ENCODE results near the gene TSSC4. TPM values are rescaled to one million over a fixed set of nuclear protein-coding genes. Genes with fewer than 3 reads are reported as not detected.

TSSC4 gene
- total and polyA plus RNA-seq, 2 of the 13 experiments (the other 11 are each of a cell fraction or from before 2014, with no cell fraction given), result 16.2 to 58.6 TPM

- intact Hi-C loops (cut with micrococcal nuclease; ENCODE audit: unreplicated experiment) (no loop called here), in situ Hi-C loops (cut with HindIII; ENCODE audit: extremely low pct_ligation_motif_present, low pct_unique_long_range_greater_than_20kb) (no loop called here)
- Histone ChIP-seq H3K79me2 (ENCODE audit: insufficient read depth, low read length) (no peaks in the 10 kb centered on the region), H3K27ac (ENCODE audit: extremely low read length, insufficient read depth, low read length) (no peak overlapping the region), H3K9me3 (ENCODE audit: low read length) (no peaks in the 10 kb centered on the region), H3K36me3 (replicated peaks in 1 of 2; ENCODE audit: control insufficient read depth in 1 of 2, insufficient read depth in 2 of 2, low read length in 2 of 2) (no peaks in the 10 kb centered on the region), H3K4me2 (ENCODE audit: low read depth, low read length) (no peak overlapping the region), H3K4me1 (ENCODE audit: insufficient read depth, low read length) (no peaks in the 10 kb centered on the region), H3K4me3 (replicated peaks in 1 of 3; ENCODE audit: insufficient read depth in 1 of 3, low read depth in 2 of 3, low read length in 3 of 3) (no peak overlapping the region), H2AFZ (ENCODE audit: low read length) (no peak overlapping the region), H3K9ac (ENCODE audit: insufficient read depth, low read depth, low read length) (no peak overlapping the region), H4K20me1 (ENCODE audit: insufficient read depth, low read length) (no peaks in the 10 kb centered on the region), H3K27me3 (ENCODE audit: control insufficient read depth in 1 of 2, insufficient read depth in 2 of 2, low read length in 2 of 2) (peaks cover 16 to 56% of the 10 kb centered on the region in 2 experiments; a peak in 4 of 5 replicates)
- CTCF ChIA-PET (ENCODE audit: low intra/inter-chr PET ratio, low total read pairs), result no interaction called here
- DNase-seq (ENCODE audit: low spot score) (no peak), FAIRE-seq (no peak), ATAC-seq (no peak)
- BruUV-seq (replicated peaks), result no TSS peak
- WGBS (ENCODE audit: low lambda C conversion rate), result 0% methylated on average over 4 of the region's 8 CpGs
- POLR2A ChIA-PET, result no interaction called here
- no peak for TF ChIP-seq TEAD2 (CRISPR knock-in tag; IDR thresholded peaks at IDR 0.05)
- no peak for TF ChIP-seq ZNF230 (CRISPR knock-in tag; IDR thresholded peaks at IDR 0.05)
- TF ChIP-seq KLF13 (CRISPR knock-in tag; IDR thresholded peaks at IDR 0.05), result no peak
- no peak for TF ChIP-seq ZNF414 (CRISPR knock-in tag; IDR thresholded peaks at IDR 0.05)
- TF ChIP-seq HDAC6 (IDR thresholded peaks at IDR 0.05; ENCODE audit: low read depth, low read length), result no peak
- no peak for TF ChIP-seq ZNF282 (IDR thresholded peaks at IDR 0.05; ENCODE audit: partially characterized antibody)
- TF ChIP-seq NPAS2 (CRISPR knock-in tag; IDR thresholded peaks at IDR 0.05; ENCODE audit: borderline replicate concordance), result no peak
- TF ChIP-seq ZFY (CRISPR knock-in tag; IDR thresholded peaks at IDR 0.05), result no peak
- TF ChIP-seq GPN1 (CRISPR knock-in tag; IDR thresholded peaks at IDR 0.05; ENCODE audit: borderline replicate concordance), result no peak
- no peak for TF ChIP-seq PREB (CRISPR knock-in tag; IDR thresholded peaks at IDR 0.05)
- no peak for TF ChIP-seq TRIM22 (IDR thresholded peaks at IDR 0.05)
- no peak for TF ChIP-seq ZNF567 (CRISPR knock-in tag; IDR thresholded peaks at IDR 0.05; ENCODE audit: borderline replicate concordance)
- TF ChIP-seq RAD51 (IDR thresholded peaks at IDR 0.05; ENCODE audit: borderline replicate concordance), result no peak
- TF ChIP-seq ZNF646 (CRISPR knock-in tag; IDR thresholded peaks at IDR 0.05), result no peak
- TF ChIP-seq ZNF639 (CRISPR knock-in tag; conservative IDR thresholded peaks at IDR 0.05), result no peak
- TF ChIP-seq ZNF17 (CRISPR knock-in tag; IDR thresholded peaks at IDR 0.05), result no peak
These were observed 9.8 kb upstream of the TSSC4 start for GRCh38 chr11:2390725-2391151.

Measured in HepG2 (cell line).